ENCODE data around the gene DCP1B.

The DCP1B gene

GRCh38 chr12:1934068-1934467, 70.2 kb downstream of the DCP1B start:
- no peak for DNase-seq (ENCODE audit: low spot score)
- H3K27ac ChIP-seq = no peak overlapping the region
- ChIA-PET CTCF (no interaction called here), POLR2A (ENCODE audit: low non-redundant PET) (no interaction called here)
- TF ChIP-seq CTCF (conservative IDR thresholded peaks at IDR 0.05; ENCODE audit: low read depth) = no peak

DNA sequence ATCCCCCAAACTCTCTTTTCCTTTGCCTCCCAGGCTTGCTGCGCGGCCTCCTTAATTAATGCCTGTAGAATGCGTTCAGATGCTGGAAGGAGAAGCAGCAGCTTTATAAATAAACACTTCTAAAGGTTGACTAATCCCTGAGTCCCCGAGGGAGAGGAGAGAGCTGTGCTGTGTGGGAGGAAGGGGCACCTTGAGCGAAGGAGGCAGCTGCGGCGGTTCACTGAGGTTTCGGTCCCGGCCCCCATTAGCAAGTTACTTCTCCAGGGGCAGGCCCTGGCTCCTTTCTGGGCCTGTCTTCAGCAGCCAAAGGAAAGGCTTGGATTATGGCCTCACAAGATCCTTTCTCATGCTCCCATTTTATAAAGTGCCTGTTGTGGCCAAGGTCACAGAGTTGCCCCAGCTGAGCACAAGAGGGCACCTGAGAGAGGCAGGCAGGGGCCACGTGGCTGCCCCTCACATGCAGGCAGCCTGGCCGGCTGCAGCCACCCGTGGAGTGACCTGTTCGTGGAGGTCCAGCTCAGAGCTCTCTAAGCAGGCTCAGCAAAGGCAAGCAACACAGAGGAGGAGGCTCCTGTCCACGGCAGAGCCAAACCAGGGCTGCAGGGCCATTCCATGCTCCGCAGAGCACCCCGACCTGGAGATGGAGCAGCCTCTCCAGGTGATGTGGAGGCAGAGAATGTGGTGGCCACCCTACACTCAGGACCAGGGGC, 70.8 kb downstream of the DCP1B start:
- POLR2A ChIA-PET (ENCODE audit: low non-redundant PET) = no interaction called here
- DNase-seq (ENCODE audit: low spot score) = no peak
- no peak overlapping the region for H3K27ac ChIP-seq
- TF ChIP-seq CTCF (conservative IDR thresholded peaks at IDR 0.05; ENCODE audit: low read depth) = no peak
- CTCF ChIA-PET = no interaction called here

DNA sequence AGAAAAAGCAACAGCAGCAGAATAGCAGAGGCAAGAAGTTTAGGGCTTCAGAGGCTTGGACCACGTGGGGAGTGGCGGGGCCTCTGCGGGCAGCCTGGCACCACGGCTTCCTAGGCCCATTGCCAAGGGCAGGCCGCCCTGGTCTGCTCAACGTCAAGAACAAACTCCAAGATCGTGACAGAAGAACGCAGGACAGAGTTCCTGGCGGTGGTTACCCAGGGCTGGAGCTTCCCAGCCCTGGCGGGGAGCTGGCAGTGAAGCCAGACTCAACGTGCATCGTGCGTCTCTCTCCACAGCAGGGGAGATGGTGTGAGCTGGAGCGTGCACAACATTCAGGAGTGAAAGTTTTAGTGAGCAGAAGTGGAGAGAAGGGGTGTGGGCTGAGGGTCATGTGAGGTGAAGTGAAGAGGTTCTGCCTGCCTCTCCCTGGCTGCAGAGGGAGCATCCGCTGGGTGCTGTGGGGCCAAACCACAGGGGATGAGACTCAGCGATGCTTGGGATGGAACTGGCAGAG, 71.9 kb downstream of the DCP1B start:
- ChIA-PET POLR2A (ENCODE audit: low non-redundant PET) (no interaction called here), CTCF (no interaction called here)
- DNase-seq (ENCODE audit: low spot score) = no peak
- no peak overlapping the region for H3K27ac ChIP-seq
- no peak for TF ChIP-seq CTCF (conservative IDR thresholded peaks at IDR 0.05; ENCODE audit: low read depth)

- CTCF ChIA-PET = no interaction called here
- TF ChIP-seq CTCF (conservative IDR thresholded peaks at IDR 0.05; ENCODE audit: low read depth) = no peak
- DNase-seq (ENCODE audit: low spot score) = no peak
- no peak overlapping the region for H3K27ac ChIP-seq
- POLR2A ChIA-PET (ENCODE audit: low non-redundant PET) = no interaction called here
Observed at GRCh38 chr12:1931642-1932041, 72.6 kb downstream of the DCP1B start.

GRCh38 chr12:1930803-1931597, 73.3 kb downstream of the DCP1B start:
- CTCF ChIA-PET = no interaction called here
- no peak overlapping the region for H3K27ac ChIP-seq
- no peak for TF ChIP-seq CTCF (conservative IDR thresholded peaks at IDR 0.05; ENCODE audit: low read depth)
- DNase-seq (ENCODE audit: low spot score) = no peak
- POLR2A ChIA-PET (ENCODE audit: low non-redundant PET) = no interaction called here

DNA sequence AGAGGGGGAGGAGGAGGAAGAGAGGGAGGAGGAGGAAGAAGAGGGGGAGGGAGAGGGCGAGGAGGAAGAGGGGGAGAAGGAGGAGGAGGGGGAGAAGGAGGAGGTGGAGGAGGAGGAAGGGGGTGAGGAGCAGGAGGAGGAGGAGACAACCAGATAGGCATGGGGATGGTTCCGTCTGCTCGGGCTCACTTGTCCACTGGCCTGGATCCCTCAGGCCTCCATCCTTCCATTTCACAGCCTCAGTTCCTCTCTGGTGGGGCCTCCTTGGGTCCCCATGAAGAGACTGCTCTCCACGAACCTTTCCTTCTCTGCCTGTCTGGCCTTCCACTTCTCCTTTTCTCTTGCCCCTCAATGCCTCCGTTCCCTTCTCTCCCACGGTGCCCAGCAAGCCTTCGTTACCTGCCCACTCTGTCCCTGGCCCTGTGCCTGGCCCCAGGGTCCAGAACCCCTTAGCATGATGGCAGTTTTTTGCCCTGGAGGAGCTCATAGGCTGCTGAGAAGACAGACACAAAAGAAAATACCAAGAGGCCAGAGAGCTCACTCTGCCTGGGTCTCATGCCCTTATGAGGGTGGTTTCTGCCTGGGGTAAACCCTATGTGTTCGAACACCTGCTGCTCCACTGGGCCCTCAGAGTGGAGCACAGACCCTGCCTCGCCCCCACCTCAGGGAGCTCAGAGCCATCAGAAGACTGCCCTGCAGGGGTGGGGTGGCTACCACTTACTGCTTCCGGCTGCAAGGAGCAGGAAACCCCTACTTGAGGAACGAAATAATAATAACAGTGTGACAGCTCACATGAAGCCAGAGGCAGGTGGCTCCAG, 74.1 kb downstream of the DCP1B start:
- no peak for TF ChIP-seq CTCF (conservative IDR thresholded peaks at IDR 0.05; ENCODE audit: low read depth)
- POLR2A ChIA-PET (ENCODE audit: low non-redundant PET) = no interaction called here
- DNase-seq (ENCODE audit: low spot score) = no peak
- H3K27ac ChIP-seq = no peak overlapping the region
- CTCF ChIA-PET = interaction anchor here (1.3 kb wide), 1 partner anchor 10 kb away, joined by 4 read pairs; no protein-coding TSS in a partner anchor
